ENCODE measurements around the gene IMMP1L.

DNA sequence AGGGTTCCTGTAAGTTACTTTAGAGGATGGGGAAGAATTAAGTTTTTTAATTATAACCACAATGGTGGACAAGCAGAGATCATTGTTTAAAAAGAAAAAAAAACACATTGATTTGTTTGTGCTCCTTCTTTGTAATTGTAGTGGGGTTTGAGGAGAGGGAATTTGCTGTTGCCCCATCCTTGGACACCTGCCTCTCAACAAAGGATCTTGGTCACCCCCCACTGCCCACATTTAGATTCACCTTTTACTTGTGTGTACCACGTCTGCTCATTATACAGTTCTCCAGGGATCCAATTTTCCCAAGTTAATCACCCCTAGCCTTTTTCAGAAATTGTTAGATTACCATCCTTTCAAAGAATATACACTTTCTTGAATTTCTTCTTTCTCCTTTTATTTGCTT is 86.7 kb downstream of the IMMP1L start:
- TF ChIP-seq, protein P1, sequence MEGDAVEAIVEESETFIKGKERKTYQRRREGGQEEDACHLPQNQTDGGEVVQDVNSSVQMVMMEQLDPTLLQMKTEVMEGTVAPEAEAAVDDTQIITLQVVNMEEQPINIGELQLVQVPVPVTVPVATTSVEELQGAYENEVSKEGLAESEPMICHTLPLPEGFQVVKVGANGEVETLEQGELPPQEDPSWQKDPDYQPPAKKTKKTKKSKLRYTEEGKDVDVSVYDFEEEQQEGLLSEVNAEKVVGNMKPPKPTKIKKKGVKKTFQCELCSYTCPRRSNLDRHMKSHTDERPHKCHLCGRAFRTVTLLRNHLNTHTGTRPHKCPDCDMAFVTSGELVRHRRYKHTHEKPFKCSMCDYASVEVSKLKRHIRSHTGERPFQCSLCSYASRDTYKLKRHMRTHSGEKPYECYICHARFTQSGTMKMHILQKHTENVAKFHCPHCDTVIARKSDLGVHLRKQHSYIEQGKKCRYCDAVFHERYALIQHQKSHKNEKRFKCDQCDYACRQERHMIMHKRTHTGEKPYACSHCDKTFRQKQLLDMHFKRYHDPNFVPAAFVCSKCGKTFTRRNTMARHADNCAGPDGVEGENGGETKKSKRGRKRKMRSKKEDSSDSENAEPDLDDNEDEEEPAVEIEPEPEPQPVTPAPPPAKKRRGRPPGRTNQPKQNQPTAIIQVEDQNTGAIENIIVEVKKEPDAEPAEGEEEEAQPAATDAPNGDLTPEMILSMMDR (IDR thresholded peaks at IDR 0.05) = no peak
- TF ChIP-seq, protein P2, sequence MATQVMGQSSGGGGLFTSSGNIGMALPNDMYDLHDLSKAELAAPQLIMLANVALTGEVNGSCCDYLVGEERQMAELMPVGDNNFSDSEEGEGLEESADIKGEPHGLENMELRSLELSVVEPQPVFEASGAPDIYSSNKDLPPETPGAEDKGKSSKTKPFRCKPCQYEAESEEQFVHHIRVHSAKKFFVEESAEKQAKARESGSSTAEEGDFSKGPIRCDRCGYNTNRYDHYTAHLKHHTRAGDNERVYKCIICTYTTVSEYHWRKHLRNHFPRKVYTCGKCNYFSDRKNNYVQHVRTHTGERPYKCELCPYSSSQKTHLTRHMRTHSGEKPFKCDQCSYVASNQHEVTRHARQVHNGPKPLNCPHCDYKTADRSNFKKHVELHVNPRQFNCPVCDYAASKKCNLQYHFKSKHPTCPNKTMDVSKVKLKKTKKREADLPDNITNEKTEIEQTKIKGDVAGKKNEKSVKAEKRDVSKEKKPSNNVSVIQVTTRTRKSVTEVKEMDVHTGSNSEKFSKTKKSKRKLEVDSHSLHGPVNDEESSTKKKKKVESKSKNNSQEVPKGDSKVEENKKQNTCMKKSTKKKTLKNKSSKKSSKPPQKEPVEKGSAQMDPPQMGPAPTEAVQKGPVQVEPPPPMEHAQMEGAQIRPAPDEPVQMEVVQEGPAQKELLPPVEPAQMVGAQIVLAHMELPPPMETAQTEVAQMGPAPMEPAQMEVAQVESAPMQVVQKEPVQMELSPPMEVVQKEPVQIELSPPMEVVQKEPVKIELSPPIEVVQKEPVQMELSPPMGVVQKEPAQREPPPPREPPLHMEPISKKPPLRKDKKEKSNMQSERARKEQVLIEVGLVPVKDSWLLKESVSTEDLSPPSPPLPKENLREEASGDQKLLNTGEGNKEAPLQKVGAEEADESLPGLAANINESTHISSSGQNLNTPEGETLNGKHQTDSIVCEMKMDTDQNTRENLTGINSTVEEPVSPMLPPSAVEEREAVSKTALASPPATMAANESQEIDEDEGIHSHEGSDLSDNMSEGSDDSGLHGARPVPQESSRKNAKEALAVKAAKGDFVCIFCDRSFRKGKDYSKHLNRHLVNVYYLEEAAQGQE (IDR thresholded peaks at IDR 0.05; ENCODE audit: insufficient read depth in 1 of 2, low read depth in 2 of 2, low read length in 1 of 2) = no peak
- no peak for TF ChIP-seq POLR2AphosphoS5 (IDR thresholded peaks at IDR 0.05; ENCODE audit: low read depth, low read length)

Data from Panc1 (cell line).